K562 (cell line): ENCODE measurements around the gene PNP. TPM values are rescaled to one million over a fixed set of nuclear protein-coding genes. Genes with fewer than 3 reads are reported as not detected.

Experiments used
- ARID1B ChIP-seq: fragments of 450-650 bp; IDR thresholded peaks from 2 replicates; pipeline ENCODE4 v1.6.1; 2016; ENCODE audit warnings: antibody characterized with exemption, mild to moderate bottlenecking, inconsistent platforms
- ASH1L ChIP-seq: fragments of 450-650 bp; IDR thresholded peaks from 2 replicates; pipeline ENCODE4 v1.6.1; 2018; ENCODE audit warnings: borderline replicate concordance, mild to moderate bottlenecking, low read depth; ENCODE audit not compliant: partially characterized antibody
- BDP1 ChIP-seq: IDR thresholded peaks from 3 replicates; pipeline ENCODE4 v1.6.1; 2011; ENCODE audit not compliant: insufficient read length, insufficient read depth
- ERF ChIP-seq: fragments of 450-650 bp; formaldehyde crosslinking; IDR thresholded peaks from 2 replicates; pipeline ENCODE4 v1.4.0; 2020; ENCODE audit warnings: mild to moderate bottlenecking, mixed read lengths
- FOS ChIP-seq: IDR thresholded peaks from 3 replicates; pipeline ENCODE4 v1.6.1; 2011; ENCODE audit not compliant: insufficient read length; ENCODE audit errors: extremely low read depth
- FOSL1 ChIP-seq: fragments of 200-800 bp; sonication (Bioruptor generic); conservative IDR thresholded peaks from 2 replicates; pipeline ENCODE4 v1.6.1; 2016; ENCODE audit warnings: missing genetic modification characterization, missing compliant biosample characterization
- HDAC6 ChIP-seq: IDR thresholded peaks from 2 replicates; pipeline ENCODE4 v1.6.1; 2012; ENCODE audit warnings: low read depth, mild to moderate bottlenecking, control low read depth, inconsistent platforms, low read length, moderate library complexity
- HEY1 ChIP-seq: fragments of 250-450 bp; sonication (Bioruptor Pico); IDR thresholded peaks from 2 replicates; pipeline ENCODE4 v1.5.0; 2020; ENCODE audit warnings: mild to moderate bottlenecking, moderate library complexity, borderline replicate concordance
- HNRNPLL ChIP-seq: fragments of 200-400 bp; formaldehyde crosslinking; IDR thresholded peaks from 2 replicates; pipeline ENCODE4 v1.6.1; 2017; ENCODE audit warnings: low read length, low read depth, mild to moderate bottlenecking; ENCODE audit not compliant: poor library complexity, severe bottlenecking
- JUN ChIP-seq, 2 experiments: sonication (generic) in 1 of 2; formaldehyde crosslinking in 1 of 2; IDR thresholded peaks; 2 replicates each; pipeline versions ENCODE4 v1.6.1 to v1.8.0; 2012 to 2022; ENCODE audit warnings: borderline replicate concordance in 2 of 2, mild to moderate bottlenecking in 2 of 2, improper control_type of control experiment in 1 of 2, low read depth in 1 of 2, low read length in 1 of 2, missing genetic modification reagents in 1 of 2
- PHB ChIP-seq: fragments of 250-450 bp; sonication (Bioruptor Pico); IDR thresholded peaks from 2 replicates; pipeline ENCODE4 v1.5.0; 2021
- SAFB2 ChIP-seq: fragments of 200-400 bp; formaldehyde crosslinking; IDR thresholded peaks from 2 replicates; pipeline ENCODE4 v1.6.1; 2018; ENCODE audit warnings: borderline replicate concordance, low read length, low read depth, moderate library complexity; ENCODE audit not compliant: severe bottlenecking
- SP1 ChIP-seq: sonication (generic); formaldehyde crosslinking; IDR thresholded peaks from 2 replicates; pipeline ENCODE4 v1.8.1; 2022; ENCODE audit warnings: mild to moderate bottlenecking, missing genetic modification reagents
- TRIM25 ChIP-seq: fragments of 450-650 bp; IDR thresholded peaks from 2 replicates; pipeline ENCODE4 v1.7.0; 2016; ENCODE audit warnings: borderline replicate concordance
- TSC22D4 ChIP-seq: fragments of 450-650 bp; IDR thresholded peaks from 2 replicates; pipeline ENCODE4 v1.6.1; 2016; ENCODE audit warnings: missing genetic modification characterization, missing biosample characterization, control low read depth
- XRCC4 ChIP-seq: IDR thresholded peaks from one replicate; pipeline ENCODE4 v1.6.1; 2011; ENCODE audit not compliant: insufficient read depth, insufficient read length; ENCODE audit errors: extremely low read depth
- ZBTB1 ChIP-seq: sonication (generic); formaldehyde crosslinking; IDR thresholded peaks from 2 replicates; pipeline ENCODE4 v1.8.1; 2023; ENCODE audit warnings: missing genetic modification reagents, low read depth, mild to moderate bottlenecking, borderline replicate concordance
- ZNF217 ChIP-seq: sonication (generic); formaldehyde crosslinking; IDR thresholded peaks from 2 replicates; pipeline ENCODE4 v1.8.0; 2022; ENCODE audit warnings: mild to moderate bottlenecking, missing genetic modification reagents
- ZNF592 ChIP-seq: fragments of 450-650 bp; IDR thresholded peaks from 2 replicates; pipeline ENCODE4 v1.6.1; 2017; ENCODE audit warnings: antibody characterized with exemption, mild to moderate bottlenecking
- ZNF695 ChIP-seq: fragments of 450-650 bp; formaldehyde crosslinking; IDR thresholded peaks from 2 replicates; pipeline ENCODE4 v1.4.0; 2020; ENCODE audit warnings: mild to moderate bottlenecking, moderate library complexity
- polyA plus RNA-seq, 8 experiments: library from polyadenylated mRNA; depleted of rRNA in 4 of 8; stranded (reverse) in 5 of 8; unstranded in 3 of 8; fragments of >200 nt; fragmentation: Nextera tagmentation in 2 of 8; fragmentation: Illumina TruSeq in 1 of 8; extraction: Ambion mirVana in 2 of 8; extraction: Trizol in 1 of 8; gene quantifications; 2 replicates each; pipeline versions ENCODE4 v1.2.1 to v1.2.3, GENCODE V29; 2011 to 2014; ENCODE audit warnings: inconsistent platforms in 1 of 8, missing spikeins in 1 of 8
- total RNA-seq, 7 experiments: library from RNA; depleted of rRNA in 6 of 7; stranded (reverse); fragments of >200 nt in 6 of 7; fragmentation: Illumina TruSeq in 2 of 7; extraction: Trizol in 2 of 7; gene quantifications; 2 replicates each; pipeline versions ENCODE4 v1.2.1 to v1.2.3, GENCODE V29; 2011 to 2021; ENCODE audit warnings: low replicate concordance in 1 of 7

Gene PNP
- total and polyA plus RNA-seq, 9 of the 15 experiments (the other 6 are each of a cell fraction or from before 2014, with no cell fraction given), result 92.5 to 288 (median 137) TPM

DNA sequence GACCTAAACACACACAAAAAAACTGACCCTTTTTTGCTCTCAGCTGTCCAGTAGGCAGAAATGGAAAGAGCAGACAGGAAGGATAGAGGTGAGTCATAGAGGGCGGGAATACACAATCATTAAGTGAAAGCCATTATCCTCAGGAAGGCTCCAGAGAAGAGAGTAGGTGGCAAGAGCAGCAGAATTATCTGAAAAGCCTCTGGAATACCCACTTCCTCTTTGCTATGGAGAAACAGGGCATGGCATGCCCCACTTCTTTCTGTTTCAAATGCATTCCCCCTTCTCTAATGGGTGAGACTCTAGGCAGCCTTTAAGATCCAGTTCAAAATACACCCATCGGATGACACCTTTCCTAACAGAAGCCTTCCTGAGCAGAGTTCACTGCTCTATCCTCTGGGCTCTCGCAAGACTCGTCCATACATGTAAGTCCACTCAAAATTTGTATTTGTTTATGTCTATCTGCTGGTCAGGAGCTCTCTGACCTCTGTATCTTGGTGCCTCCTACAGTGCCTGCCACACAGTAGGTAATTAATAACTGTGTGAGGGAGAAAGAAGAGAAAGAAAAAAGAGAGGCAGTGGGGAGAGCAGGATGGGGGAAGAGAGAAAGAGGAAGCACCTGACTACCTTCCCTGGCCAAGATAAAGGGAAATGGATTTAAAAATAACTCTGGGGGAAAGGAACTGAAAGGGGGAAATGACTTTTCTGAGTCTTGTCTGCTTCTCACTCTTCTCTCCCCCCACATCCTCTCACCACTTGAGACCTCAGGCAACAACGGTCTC, 41.8 kb upstream of the PNP start (continued):
- no peak for TF ChIP-seq PHB (CRISPR knock-in tag)
- no peak for TF ChIP-seq SP1 (CRISPR knock-in tag)
- TF ChIP-seq ARID1B, result peak; percentile 43
- TF ChIP-seq HDAC6, result no peak
- no peak for TF ChIP-seq TSC22D4
- no peak for TF ChIP-seq XRCC4
- TF ChIP-seq ZNF217 (CRISPR knock-in tag), result no peak
- no peak for TF ChIP-seq BDP1
- no peak for TF ChIP-seq HEY1 (CRISPR knock-in tag)
- no peak for TF ChIP-seq ASH1L
- no peak for TF ChIP-seq ZBTB1 (CRISPR knock-in tag)
- no peak for TF ChIP-seq ZNF592
- TF ChIP-seq HNRNPLL, result no peak
- TF ChIP-seq TRIM25, result no peak
- peak; percentile 70 for TF ChIP-seq FOSL1 (tag)
- no peak for TF ChIP-seq ZNF695 (CRISPR knock-in tag)
- no peak for TF ChIP-seq ERF
- peak; percentile 24 for TF ChIP-seq FOS
- peak; percentile 37; the same call in 1 of the 2 replicates for TF ChIP-seq JUN (IDR thresholded peaks at IDR 0.05; ENCODE audit: borderline replicate concordance, low read depth, low read length)
- no peak for TF ChIP-seq JUN (CRISPR knock-in tag; IDR thresholded peaks at IDR 0.05; ENCODE audit: borderline replicate concordance)
- TF ChIP-seq SAFB2, result no peak
